ENCODE data around the gene CST9L.

Gene CST9L

GRCh38 chr20:23609486-23610109 is 41.3 kb upstream of the CST9L start:
- no peaks in the 10 kb centered on the region for H3K36me3 ChIP-seq (ENCODE audit: control insufficient read depth, insufficient read depth, low read length)
- peaks cover 10% of the 10 kb centered on the region for H3K4me1 ChIP-seq
- H2AFZ ChIP-seq, result no peak overlapping the region
- TF ChIP-seq CTCF (IDR thresholded peaks at IDR 0.05), result no peak
- no peak overlapping the region for H3K9ac ChIP-seq
- H3K4me2 ChIP-seq (ENCODE audit: low read length), result no peak overlapping the region
- H3K27me3 ChIP-seq (ENCODE audit: control insufficient read depth, insufficient read depth, low read length), result no peaks in the 10 kb centered on the region
- no peak overlapping the region for H3K4me3 ChIP-seq (ENCODE audit: low read depth, low read length)
- H3K27ac ChIP-seq, result no peak overlapping the region
- no peaks in the 10 kb centered on the region for H3K79me2 ChIP-seq
- H3K9me3 ChIP-seq (ENCODE audit: control insufficient read depth, low read length), result no peaks in the 10 kb centered on the region

GRCh38 chr20:23608251-23608846 is 40.1 kb upstream of the CST9L start:
- Histone ChIP-seq H3K27me3 (ENCODE audit: control insufficient read depth, insufficient read depth, low read length) (no peaks in the 10 kb centered on the region), H2AFZ (peak overlapping the region; percentile 1), H3K79me2 (no peaks in the 10 kb centered on the region), H3K4me3 (ENCODE audit: low read depth, low read length) (no peak overlapping the region), H3K9me3 (ENCODE audit: control insufficient read depth, low read length) (no peaks in the 10 kb centered on the region), H3K36me3 (ENCODE audit: control insufficient read depth, insufficient read depth, low read length) (no peaks in the 10 kb centered on the region), H3K4me2 (ENCODE audit: low read length) (no peak overlapping the region), H3K27ac (no peak overlapping the region), H3K4me1 (peaks cover 10% of the 10 kb centered on the region), H3K9ac (no peak overlapping the region)
- no peak for TF ChIP-seq CTCF (IDR thresholded peaks at IDR 0.05)

DNA sequence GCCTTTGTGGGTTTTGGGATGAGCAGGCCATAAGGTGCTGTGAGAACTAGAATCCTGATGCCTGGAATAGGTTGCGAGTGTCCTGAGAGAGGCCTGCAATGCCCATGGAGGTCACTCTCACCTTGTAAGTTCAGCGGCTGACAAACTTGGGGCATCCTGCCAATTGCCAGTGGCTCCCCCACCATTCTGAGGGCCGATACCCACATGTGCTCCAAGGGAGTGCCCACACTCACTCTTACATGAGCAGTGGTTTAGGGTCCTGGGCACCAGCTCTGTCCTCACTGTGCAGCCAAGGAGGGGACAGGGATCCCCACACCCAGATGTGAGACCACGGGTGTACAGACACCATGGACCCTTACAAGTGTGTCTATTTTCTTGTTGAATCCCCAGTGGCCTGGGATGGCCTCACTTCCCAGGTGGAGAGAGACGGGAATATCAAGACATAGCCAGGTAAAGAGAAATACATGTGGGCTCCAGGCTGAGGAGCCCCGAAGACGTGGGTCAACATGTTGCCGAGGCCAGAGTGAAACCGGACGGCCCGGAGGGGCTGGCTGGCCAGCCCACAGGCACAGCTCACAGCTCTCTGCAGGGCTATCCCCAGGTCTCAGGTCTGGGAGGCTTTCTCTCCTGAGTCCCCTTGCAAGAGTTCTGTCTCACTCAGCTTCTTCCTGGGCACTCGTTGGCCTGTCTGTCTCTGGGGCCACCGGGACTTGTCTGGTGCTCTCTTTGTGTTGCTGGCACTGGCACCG is 39.4 kb upstream of the CST9L start:
- H3K9me3 ChIP-seq (ENCODE audit: control insufficient read depth, low read length), result no peaks in the 10 kb centered on the region
- no peak overlapping the region for H3K9ac ChIP-seq
- no peaks in the 10 kb centered on the region for H3K36me3 ChIP-seq (ENCODE audit: control insufficient read depth, insufficient read depth, low read length)
- peak overlapping the region; percentile 3 for H3K27ac ChIP-seq
- peaks cover 10% of the 10 kb centered on the region for H3K4me1 ChIP-seq
- no peak overlapping the region for H3K4me2 ChIP-seq (ENCODE audit: low read length)
- no peaks in the 10 kb centered on the region for H3K27me3 ChIP-seq (ENCODE audit: control insufficient read depth, insufficient read depth, low read length)
- no peak for TF ChIP-seq CTCF (IDR thresholded peaks at IDR 0.05)
- H3K4me3 ChIP-seq (ENCODE audit: low read depth, low read length), result no peak overlapping the region
- H3K79me2 ChIP-seq, result no peaks in the 10 kb centered on the region
- H2AFZ ChIP-seq, result peak overlapping the region; percentile 62

- Histone ChIP-seq H3K9me3 (ENCODE audit: control insufficient read depth, low read length) (no peaks in the 10 kb centered on the region), H3K4me2 (ENCODE audit: low read length) (no peak overlapping the region), H2AFZ (peak overlapping the region; percentile 62), H3K9ac (no peak overlapping the region), H3K4me3 (ENCODE audit: low read depth, low read length) (no peak overlapping the region), H3K79me2 (no peaks in the 10 kb centered on the region), H3K4me1 (peaks cover 10% of the 10 kb centered on the region), H3K27ac (peak overlapping the region; percentile 17), H3K36me3 (ENCODE audit: control insufficient read depth, insufficient read depth, low read length) (no peaks in the 10 kb centered on the region), H3K27me3 (ENCODE audit: control insufficient read depth, insufficient read depth, low read length) (no peaks in the 10 kb centered on the region)
- TF ChIP-seq CTCF (IDR thresholded peaks at IDR 0.05), result peak; percentile 88
These were observed 38.4 kb upstream of the CST9L start for GRCh38 chr20:23606652-23607049.
